ENCODE measurements around the gene TENT4B.
"Not testable (repeated sequence)": the region's sequence is repeated elsewhere in the genome, so short reads cannot be mapped to it uniquely, and the experiment has no call there.

The TENT4B gene

DNA sequence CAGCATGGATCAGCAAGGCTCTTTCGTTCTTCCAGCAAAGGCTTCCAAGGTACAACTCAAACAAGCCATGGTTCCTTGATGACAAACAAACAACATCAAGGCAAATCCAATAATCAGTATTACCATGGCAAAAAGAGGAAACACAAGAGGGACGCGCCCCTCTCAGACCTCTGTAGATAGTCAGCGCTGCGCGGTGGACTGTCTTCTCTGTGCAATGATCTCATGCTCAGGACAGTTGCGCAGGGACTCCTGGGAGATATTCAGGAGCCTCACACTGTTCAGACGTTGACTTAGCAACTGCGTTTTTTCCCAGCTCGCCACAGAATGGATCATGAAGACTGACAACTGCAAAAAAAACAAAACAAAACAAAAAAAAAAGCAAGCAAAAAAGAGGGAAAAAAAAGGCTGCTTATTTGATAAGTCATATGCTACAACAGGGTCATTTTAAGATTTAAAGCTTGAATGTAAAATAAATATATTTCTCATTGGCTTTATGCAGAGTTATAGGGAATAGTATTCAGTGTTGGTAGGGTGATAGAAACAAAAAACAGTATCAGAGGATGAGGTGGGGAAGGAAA, 76.1 kb downstream of the TENT4B start:
- no peak for DNase-seq (ENCODE audit: low read depth, low spot score)

DNA sequence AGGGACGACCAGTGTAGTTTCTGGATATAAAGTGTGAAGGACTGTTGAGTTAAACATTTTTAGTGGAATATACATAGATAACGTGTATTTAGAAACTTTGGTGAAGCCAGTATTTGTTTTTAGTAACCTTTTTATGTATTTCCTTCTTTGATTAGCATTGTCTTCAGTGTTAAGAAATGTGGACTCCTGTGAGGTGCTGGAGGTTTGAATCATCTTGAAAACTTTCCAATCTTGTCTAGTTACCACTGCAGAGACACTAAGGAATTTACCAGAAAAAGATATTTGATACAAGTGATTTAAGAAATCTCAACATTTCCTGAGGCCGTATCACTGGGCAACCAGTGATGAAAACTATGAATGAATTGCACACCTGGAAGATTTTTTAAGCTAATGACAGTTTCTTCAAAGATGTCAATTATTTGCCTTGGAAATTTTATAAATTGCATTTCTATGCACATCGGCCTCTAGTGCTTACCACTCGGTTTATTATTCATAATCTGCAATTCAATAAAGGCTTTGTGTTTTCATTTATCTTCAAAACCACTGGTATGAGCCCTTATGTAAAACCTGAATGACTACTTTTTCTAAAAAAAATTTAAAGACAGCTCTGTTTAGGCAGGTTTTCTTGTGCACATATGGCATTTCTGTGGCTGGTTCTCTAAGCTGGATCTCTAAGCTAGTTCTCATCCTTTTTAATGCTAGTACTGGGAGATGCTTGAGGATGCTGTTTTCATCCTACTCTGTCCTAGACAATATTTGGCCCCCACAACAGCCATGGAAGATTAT, 81.9 kb downstream of the TENT4B start:
- no peak for DNase-seq (ENCODE audit: low read depth, low spot score)

DNA sequence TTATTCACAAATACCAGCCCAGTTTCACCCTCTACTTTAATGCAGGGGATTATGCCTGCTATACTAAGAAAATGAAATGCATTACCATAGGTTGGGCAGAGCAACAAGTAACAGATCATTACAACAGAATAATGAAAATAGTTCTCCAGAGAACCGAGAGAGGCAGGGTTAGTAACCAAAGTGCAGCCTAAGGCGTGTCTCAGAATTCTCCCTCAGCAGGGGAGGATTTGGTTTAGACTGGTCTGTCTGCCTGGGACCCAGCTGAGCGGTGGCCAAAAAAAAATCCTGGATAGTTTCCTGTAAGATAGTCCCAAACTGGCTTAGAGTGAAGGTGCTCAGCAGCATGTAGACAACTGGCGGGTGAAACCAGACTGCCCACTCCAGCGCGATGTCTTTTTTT, 82.5 kb downstream of the TENT4B start:
- no peak for DNase-seq (ENCODE audit: low read depth, low spot score)

DNA sequence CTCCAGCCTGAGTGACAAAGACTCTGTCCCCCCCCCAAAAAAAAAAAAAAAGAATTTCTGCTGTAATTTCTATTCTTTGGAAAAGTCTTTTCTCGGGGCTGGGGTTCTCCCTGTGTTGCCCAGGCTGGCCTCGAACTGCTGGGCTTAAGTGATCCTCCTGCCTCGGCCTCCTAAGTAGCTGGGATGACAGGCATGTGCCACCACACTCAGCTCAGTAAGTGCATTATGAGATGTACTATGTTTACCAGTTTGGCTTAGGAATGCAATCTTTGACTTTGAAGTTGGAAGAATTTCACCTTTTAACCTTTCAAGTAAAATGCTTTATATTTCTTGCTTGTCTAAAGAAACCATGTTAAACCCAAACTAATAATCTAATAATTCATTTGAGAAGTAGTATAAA, 85.2 kb downstream of the TENT4B start:
- DNase-seq (ENCODE audit: low read depth, low spot score) = no peak

DNA sequence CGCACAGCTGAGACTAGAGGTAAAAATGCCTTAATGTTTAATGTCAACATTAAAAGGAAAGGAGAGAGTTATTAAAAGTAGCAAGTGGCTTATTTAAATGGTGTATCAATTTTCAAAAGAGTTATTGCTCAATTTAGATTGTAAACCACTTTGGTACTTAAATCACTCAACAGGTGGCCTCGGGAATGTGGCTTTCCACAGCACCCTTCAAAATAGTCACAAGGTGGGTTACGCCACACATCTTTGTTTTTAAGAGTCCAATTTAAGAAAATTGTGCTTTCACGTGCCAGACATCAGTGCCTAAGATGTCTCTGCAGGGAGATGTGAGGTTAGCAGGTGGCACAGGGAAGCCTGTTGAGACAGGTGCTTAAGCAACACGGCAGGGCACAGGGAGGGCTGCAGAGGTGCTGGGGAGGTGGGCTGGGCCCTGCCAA, 85.8 kb downstream of the TENT4B start:
- DNase-seq (ENCODE audit: low read depth, low spot score) = no peak

DNA sequence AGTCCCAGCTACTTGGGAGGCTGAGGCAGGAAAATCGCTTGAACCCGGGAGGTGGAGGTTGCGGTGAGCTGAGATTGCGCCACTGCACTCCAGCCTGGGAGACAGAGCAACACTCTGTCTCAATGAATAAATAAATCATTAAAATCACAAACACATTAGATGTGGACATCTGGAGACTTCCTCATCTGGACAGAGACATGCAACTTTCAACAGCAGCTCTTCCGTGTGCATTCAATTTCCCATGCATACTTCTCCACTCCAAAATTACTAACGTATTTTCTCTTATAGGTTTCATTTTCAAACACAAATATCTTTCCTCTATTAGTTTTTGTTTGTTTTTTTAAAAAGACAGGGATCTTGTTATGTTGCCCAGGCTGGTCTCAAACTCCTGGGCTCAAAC, 89.9 kb downstream of the TENT4B start:
- not testable (repeated sequence) for DNase-seq (ENCODE audit: low read depth, low spot score)

DNA sequence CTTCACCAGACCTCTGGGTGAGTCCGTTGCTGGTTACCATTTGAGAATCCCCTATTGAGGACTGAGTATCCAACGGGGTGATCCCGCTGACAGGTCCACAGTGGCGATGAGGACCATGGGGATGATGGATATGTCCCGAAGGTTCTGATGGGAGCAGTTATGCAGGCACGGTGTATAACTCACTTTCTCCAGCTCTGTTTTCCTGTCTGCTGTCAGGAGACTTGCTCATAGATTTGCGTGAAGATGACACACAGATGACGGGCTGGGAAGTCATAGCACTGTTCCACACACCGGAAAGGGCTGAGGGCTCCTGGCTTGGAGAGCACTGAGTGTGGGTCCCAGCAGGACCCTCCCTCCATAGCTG, 91.0 kb downstream of the TENT4B start:
- no peak for DNase-seq (ENCODE audit: low read depth, low spot score)

DNA sequence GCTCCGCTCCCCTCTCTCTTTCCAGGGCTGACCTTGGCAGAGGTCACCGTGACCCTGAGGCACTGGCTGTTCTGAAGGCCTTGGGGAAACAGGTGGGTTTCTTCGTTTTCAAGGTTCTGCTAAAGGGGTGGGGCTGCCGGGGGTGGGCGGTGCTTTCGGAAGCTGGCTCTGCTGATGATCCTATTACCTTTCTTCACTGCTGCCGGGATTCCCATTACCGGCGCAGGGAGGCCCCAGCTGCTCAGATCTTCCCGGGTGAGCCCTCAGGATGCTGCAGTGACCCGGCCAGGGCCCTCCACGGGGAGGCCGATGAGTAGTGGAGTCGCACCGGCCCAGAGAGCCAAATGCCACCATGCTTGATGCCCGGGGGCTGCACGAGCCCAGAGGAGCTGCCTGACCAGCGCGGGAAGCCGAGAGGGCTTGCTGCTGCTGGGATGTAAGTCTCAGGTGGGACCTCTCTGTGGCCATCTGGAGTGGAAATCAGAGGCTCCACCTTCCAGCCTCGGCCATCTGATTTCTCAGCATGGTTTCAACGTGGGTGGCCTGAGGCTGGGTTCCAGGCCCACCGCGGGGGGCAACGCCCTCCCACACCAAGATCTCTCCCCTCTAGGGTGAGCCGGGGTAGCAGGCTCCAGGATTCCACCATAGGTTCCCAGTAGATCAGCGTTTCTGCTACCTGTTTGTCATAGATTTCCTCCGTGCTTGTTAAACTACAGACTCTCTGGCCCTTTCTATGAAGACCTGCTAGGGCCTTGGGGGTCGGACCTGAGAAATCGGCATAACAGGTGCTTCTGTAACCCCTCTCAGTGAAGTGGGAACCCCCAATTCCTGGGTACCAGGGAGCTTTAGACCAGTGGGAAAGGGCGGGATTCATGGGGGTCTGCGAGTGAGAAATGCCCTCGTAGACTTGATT, 91.7 kb downstream of the TENT4B start:
- no peak for DNase-seq (ENCODE audit: low read depth, low spot score)

DNA sequence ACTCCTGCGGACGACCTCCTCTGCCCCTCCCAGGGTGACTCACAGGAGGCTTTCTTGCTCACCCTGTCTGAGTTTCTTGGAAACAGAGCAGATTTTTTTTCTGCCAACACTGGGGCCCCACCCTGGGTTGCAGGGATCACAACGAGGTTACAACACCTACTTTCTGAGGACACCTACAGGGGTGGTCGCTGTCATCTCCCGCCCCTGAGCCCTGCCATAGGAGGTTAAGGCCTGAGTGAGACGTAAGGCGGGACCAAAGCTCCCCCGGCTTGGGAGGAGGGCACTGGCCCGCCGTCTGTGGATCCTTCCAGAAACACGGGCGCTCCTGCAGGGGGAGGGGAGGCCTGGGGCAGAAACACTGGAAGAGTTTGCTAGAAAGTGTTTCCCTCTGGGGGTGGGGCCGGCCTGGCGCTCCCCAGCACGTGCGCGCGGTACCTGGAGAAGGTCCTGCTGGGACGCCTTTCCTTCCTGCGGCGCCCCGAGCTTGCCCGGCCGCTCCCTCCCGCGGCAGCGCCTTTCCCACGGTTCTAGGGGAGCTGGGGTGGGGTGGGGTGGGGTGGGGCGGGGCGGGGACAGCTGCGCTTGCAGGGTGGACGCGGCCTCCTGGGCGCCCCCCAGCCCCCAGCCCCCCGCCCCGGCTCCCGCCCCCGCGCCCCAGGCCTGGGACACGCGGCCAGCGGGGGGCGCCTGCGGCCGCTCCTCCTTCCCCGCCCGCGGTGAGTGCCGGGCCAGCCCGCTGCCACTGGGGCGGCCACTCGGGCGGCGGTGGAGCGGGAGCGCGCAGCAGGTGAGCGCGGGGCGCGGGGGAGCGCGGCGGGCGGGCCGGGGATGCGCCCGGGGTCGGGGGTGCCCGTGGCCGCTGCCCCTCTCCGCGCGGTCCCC, 92.6 kb downstream of the TENT4B start:
- no peak for DNase-seq (ENCODE audit: low read depth, low spot score)

DNA sequence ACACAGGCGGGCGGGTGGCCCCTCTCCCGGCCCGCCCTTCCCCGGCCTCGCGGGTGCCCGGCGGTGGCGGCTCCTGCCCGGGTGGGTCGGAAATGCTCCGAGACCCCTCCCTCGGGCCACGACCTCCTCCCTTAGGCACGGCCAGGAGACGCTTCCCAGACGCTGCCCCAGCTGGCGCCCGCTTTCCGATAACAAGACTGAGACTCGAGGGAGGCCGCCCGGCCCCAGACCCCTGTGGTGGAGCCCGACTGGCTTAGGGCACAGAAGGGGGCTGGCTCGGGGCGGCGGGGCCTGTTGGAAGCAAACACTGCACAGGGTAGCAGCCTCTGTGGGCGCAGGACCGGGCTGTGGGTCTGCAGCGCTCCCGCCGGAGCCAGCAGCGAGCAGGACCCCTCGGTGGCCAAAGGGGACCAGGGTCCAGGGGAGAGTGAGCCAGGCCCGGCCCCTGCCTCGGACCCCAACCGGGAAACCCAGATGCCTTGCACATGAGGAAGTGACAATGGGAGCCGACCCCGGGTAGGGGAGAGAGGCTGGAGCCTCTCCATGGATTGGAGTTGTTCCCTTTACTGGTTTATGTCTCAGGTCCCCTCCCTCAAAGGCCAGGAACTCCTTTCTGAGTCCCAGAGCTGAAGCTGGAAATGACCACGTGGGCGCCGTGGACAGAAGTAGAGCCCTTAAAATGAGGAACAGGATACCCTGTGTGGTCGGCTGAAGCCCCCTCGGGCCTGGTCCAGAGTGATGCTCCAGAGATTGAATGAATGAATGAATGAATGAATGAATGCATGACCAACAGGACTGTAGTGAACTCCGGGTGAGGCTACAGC, 93.4 kb downstream of the TENT4B start:
- DNase-seq (ENCODE audit: low read depth, low spot score) = no peak

DNA sequence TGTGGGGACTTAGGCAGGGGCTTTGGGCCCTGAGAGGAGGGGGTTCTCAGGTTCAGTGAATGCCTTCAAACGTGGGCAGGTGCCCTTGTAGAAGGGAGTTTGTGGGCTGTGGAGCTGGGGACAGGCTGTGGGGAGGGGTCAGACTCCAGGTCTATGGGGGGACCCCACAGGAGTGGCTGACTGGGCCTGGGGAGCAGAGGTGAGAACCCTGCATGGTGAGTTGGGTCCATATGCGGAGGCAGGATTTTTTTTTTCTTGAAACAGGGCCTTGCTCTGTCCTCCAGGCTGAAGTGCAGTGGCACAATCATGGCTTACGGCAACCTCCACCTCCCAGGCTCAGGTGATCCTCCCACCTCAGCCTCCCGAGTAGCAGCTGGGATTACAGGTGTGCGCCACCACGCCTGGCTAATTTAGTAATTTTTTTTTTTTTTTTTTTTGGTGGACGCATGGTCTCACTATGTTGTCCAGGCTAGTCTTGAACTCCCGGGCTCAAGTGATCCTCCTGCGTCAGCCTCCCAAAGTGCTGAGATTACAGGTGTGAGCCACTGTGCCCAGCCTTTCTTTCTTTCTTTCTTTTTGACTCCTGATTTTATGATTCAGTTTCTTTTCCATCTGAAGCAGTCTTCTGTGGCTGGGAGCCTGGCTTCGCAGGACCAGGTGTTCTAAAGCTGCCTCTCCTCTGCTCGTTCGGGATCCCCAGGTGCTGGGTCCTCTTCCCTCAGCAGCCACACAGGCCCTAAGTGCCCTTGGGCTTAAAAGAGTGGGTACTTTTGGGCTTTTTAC, 94.2 kb downstream of the TENT4B start:
- DNase-seq (ENCODE audit: low read depth, low spot score) = no peak

DNA sequence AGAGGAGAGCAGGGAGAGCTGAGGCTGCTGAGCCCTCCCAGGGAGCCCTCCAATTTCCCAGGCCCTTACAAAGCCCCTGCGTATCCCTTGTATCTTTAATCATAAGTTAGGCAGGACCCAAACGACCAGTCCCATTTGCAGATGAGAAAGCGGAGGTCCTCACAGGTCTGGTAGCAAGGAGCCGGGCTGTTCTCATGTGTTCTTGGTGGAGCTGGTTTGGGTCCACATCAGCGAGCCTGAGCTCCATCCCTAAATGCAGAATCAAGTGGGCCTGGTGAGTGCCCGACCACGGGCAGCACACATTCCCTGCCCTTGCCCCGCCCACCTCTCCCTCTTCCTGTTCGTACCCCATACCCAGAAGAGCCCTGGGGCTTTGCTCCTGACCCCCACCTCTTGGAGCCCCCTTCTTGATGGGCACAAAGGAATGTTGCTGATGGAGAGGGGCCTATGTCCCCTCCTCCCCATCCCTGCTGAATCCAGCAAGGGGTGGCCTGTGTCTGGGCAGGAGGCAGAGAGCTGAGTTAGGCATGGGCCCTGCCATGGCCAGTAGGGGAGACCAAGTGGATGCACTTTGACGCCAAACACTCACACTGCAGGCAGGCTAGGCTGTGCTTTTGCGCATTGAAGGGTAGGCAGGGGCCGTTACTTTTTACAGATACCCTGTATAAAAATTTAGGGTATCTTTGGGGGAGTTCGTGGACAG, 95.0 kb downstream of the TENT4B start:
- DNase-seq (ENCODE audit: low read depth, low spot score) = no peak

DNA sequence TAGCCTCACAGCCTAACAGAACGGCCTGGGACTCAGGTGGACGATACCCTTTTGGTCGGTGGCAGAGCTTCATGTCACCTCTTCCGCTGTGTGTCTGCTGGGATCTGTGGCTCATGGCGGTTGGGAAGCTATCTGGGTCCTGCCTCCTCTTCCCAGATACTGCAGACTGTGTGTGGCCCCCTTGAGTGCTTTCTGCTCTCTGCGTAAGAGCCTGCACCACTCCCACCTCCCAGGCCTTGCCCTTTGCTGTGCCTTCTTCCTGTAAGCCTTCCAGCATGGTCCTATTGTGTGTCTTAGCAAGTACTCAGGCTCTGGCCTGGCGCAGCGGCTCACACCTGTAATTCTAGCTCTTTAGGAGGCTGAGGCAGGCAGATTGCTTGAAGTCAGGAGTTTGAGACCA, 95.7 kb downstream of the TENT4B start:
- DNase-seq (ENCODE audit: low read depth, low spot score) = no peak

DNA sequence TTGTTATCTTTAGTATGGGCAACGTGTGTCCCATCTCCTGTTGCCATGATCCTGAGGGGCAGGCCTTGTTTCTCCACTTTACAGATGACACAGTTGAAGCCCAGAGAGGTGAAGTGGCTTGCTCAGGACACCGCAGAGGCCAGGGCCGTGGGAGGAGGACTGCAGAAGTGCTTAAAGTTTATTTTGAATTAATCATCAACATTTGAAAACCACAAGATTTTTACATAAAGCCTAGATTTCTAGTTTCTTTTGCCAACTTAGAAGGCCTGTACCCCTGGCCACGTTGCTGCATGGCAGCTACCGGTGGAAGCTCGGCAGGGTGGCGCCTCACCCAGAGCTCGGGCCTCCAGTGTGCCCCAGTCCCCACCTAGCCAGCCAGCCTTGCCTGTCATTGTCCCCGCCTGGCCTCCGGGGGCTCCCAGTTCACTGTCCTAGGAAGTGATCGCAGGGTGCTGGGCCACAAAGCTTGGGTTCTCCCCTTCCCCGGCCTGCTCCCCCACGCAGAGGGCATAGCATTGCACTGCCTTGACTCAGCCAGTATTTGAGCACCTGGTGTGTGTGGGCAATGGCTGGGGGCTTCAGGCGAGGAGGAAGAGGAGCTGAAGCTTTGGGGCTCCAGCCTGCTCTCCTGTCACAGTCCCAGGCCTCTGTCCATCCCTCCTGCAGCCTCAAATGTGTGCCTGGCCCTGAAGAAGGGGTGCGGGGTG, 98.4 kb downstream of the TENT4B start:
- no peak for DNase-seq (ENCODE audit: low read depth, low spot score)

DNA sequence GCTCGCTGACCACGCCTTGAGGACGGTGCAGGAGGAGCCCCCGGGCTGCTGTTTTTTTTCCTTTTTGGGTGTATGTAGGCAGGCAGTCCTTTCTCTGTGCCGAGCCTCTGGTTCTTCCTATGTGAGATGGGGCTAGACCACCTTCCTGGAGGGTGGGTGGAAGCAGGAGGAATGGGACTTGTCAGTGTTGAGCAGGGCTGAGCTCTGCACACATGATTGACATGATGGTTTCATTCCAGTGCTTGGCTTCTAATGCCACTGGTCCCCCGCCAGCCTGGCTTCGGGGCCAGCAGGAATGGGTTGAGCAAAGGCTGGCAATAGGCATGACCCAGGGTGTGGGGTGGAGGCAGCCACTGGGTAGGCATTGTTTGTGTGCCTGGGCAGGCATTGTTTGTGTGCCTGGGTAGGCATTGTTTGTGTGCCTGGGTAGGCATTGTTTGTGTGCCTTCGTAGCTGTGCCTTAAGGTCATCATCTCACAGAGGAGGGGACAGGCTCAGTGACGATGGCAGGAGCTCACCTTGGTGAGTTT, 99.0 kb downstream of the TENT4B start:
- DNase-seq (ENCODE audit: low read depth, low spot score) = no peak

DNA sequence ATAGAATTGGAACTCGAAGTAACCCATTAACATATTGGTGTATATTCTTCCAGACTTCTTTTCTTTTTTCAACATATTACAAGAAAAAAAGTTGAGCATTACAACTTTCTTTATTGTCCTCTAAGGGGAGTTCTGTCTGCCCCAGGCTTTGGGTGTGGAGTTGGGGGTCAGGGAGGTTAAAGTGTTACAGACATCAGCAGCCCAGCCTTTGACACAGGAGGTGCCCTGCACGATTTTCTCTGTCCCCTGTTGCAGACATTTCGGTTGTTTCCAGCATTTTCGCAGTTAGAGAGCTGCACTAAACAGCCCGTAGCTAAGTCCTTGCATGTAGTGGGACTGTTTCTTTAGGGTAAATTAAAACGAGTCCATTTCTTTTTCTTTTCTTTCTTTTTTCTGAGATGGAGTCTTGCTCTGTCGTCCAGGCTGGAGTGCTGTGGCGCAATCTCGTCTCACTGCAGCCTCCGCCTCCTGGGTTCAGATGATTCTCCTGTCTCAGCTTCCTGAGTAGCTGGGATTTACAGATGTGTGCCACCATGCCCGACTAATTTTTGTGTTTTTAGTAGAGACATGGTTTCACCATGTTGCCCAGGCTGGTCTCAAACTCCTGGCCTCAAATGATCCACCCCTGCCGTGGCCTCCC, 99.9 kb downstream of the TENT4B start:
- DNase-seq (ENCODE audit: low read depth, low spot score) = no peak

DNA sequence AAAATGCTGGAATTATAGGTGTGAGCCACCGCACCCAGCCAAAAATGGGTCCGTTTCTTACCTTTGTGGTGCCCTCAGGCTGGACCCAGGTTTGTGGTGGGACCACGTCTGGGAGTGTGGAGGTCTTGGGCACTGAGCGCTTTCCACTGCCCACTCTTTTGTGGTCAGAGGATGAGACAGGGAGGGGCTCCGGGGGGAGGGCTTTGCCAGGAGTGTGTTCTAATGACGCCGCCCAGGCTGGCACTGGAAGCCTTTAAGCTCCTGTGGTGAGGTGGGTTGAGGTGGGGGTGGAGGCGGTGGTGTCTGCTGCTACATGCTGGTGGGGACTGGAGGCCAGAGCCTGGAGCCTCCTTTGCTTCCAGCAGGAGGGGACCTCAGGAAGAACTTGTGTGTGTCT, 100.4 kb downstream of the TENT4B start:
- no peak for DNase-seq (ENCODE audit: low read depth, low spot score)

DNA sequence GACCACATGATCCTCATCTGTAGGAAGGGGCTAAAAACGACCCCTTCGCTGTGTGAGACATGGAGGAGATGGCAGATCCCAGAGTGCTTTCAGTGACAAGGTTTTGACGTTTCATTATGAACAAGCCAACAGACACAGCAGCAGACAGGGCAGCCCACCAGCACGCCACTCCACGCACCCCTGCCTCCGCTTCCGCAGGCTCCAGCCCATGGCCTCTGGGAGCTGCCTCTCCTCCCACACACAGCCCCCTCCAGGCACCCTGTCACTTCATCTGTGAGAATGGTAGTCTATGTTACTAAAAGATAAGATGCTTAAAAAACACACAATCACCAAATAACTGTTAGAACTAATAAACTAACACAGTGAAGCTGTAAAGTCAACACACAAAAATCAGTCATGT, 101.0 kb downstream of the TENT4B start:
- no peak for DNase-seq (ENCODE audit: low read depth, low spot score)

All from iPS DF 19.7 (cell line).